ENCODE measurements around the gene P2RX3.
"Not testable (repeated sequence)": the region's sequence is repeated elsewhere in the genome, so short reads cannot be mapped to it uniquely, and the experiment has no call there.

Gene P2RX3

DNA sequence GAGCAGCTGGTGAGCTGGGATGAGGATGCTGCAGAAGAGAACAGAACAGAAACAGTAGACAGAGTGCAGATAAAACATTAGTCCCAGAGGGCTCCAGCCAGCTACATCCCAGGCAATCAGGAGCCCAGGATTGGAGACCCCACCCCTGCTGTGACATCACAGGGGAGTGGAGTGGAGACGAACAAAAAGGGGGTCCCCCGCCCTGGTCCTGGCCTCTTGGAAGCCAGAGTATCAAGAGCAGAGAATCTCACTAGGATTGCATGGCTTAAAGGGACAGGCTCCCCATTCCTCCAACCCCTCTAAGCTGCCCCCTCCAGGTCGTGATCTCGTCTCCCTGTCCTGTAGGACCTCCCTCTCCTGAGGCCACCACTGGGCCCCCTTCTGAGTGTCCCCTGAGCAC, at the start of gene P2RX3:
Gene P2RX3, plus strand, starts transcription at position 211 of the 400 bp plus-strand sequence. CDS start 199 bp downstream, outside the sequence.
- no peak within 1 kb of the TSS for H3K27ac ChIP-seq
- no peaks in the 10 kb centered on the region for H3K27me3 ChIP-seq
- H3K4me3 ChIP-seq: no peak within 1 kb of the TSS
- no peak within 1 kb of the TSS for H3K4me2 ChIP-seq
- peaks cover 10 to 15% (median 14%) of the 10 kb centered on the region in 11 experiments for H3K36me3 ChIP-seq
- H4K20me1 ChIP-seq: peaks cover 0 to 15% (median 1%) of the 10 kb centered on the region in 11 experiments; a peak in 7 of 22 replicates
- no peak within 1 kb of the TSS for H3K9ac ChIP-seq
- no peaks in the 10 kb centered on the region for H3K9me3 ChIP-seq (replicated peaks in 1 of 11)
- TF ChIP-seq Cebpa-rat (IDR thresholded peaks at IDR 0.05): no peak
- peaks cover 26 to 32% (median 29%) of the 10 kb centered on the region in 10 experiments for H3K4me1 ChIP-seq

DNA sequence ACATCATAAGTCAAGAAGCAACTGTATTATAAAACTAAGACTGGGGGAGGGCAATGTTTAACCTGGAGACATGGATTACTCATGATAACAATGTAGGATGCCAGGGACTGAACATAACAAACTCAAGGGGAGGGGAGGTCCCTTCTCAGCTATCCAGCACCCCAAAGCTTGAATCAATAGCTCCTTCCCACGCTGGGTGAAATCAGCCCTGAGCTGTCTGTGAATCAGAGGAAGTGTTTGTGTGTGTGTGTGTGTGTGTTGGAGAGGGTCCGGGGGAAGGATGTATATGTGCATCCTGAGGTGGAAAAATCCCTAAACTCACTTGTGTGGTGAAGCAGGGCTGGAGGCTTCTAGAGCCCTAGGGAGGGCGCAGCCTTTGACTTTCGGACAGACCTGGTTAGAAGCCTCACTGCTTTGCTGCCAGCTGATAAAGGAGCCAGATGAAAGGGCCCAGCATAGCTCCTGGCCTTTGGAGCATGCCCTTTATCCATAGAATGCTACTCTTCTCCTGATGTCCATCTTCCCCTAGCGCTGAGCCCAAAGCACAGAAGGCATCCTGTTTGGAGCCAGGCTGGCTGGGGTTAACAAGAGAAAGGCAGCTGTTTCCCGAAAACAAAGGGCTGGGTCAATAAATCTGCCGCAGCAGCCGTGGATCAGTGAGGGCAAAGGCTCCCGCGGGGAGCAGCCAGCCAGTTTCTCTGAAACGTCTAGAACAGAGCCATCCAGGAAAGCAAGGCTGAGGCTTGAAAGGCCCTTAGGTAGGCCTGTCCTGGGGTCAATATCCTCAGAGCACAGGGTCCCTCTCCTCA, 49.2 kb upstream of the P2RX3 start:
- Histone ChIP-seq H3K4me2 (peak overlapping the region; percentile 24 to 65 (median 53); a peak in 21 of 22 replicates), H3K36me3 (no peaks in the 10 kb centered on the region), H3K4me1 (peaks cover 7 to 15% (median 11%) of the 10 kb centered on the region in 10 experiments; a peak in 19 of 20 replicates), H3K27me3 (no peaks in the 10 kb centered on the region), H3K27ac (no peak overlapping the region), H4K20me1 (no peaks in the 10 kb centered on the region), H3K4me3 (no peak overlapping the region), H3K9me3 (replicated peaks in 1 of 11) (no peaks in the 10 kb centered on the region), H3K9ac (peak overlapping the region in 3 of 11 experiments; percentile 7 to 38 (median 31); a peak in 4 of 22 replicates)
- TF ChIP-seq Cebpa-rat (IDR thresholded peaks at IDR 0.05): no peak

DNA sequence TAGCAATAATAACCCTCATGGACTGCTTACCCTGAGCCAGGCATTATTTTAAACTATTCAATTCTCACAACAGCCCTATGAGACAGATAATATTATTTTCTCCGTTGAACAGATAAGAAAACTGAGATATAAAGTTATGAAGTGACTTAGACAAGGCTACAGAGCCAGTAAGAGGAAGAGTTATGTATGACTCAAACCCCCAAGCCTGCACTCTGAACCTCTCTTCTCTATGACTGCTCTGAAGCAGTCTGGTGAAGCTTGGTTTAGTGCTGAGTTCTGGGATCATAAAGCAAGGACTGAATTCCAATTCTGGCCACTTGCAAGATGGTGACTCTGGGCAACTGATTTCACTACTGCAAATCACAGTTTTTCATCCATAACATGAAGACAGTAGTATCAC, 47.9 kb upstream of the P2RX3 start:
- H3K36me3 ChIP-seq: no peaks in the 10 kb centered on the region
- no peak overlapping the region for H3K27ac ChIP-seq
- H3K9me3 ChIP-seq (replicated peaks in 1 of 11): no peaks in the 10 kb centered on the region
- H3K4me2 ChIP-seq: no peak overlapping the region
- H3K4me3 ChIP-seq: no peak overlapping the region
- TF ChIP-seq Cebpa-rat (IDR thresholded peaks at IDR 0.05): no peak
- H4K20me1 ChIP-seq: no peaks in the 10 kb centered on the region
- peaks cover 7 to 15% (median 11%) of the 10 kb centered on the region in 10 experiments; a peak in 19 of 20 replicates for H3K4me1 ChIP-seq
- no peak overlapping the region for H3K9ac ChIP-seq
- H3K27me3 ChIP-seq: no peaks in the 10 kb centered on the region

DNA sequence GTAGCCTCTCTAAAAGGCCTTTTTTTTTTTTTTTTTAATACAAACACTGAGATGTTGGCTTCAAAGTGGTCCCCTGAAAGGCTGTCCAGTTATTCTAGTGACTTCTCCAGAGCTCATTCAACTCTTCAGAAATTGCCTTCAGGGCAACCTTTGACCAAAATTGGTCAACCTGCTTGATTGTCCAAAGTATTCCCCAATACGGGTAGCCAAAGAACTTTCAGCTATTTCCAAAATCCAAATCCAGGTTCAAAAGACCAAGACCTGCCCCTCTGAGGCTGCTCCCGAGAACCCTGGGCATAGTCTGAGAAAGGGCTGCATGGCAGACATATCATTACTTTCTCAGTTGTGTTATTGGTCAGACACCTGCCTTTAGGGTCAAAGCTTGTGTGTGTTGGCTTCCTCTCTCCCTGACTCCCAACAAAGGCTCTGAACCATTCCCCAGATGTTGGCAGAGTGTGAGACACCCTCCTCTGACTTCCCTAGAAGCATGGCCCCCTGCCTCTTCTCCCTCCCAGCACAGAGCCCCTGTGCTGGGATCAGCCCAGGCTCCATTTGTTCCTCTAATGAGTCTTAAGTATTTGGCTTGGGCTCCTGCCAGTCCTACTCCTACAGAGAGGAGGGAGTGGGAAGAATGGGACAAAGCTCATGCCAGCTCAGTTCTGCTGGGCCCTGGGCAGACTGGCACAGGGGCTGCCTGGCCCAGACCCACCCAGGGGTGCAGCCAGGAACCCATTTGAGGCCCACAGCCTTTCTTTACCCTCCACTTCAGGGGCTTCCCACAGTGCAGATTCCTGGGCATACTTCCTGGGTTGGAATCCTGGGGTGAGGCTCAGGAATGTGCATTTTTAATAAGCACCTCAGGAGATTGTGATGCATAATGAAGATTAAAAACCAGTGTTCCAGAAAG, 43.7 kb upstream of the P2RX3 start:
- peaks cover under 1 to 5% (median 4%) of the 10 kb centered on the region in 10 experiments; a peak in 18 of 20 replicates for H3K4me1 ChIP-seq
- H3K9me3 ChIP-seq (replicated peaks in 1 of 11): peaks cover 8 to 30% (median 27%) of the 10 kb centered on the region in 11 experiments
- peaks cover 20 to 38% (median 27%) of the 10 kb centered on the region in 11 experiments for H3K36me3 ChIP-seq
- no peaks in the 10 kb centered on the region for H4K20me1 ChIP-seq
- no peak overlapping the region for H3K4me2 ChIP-seq
- no peak overlapping the region for H3K27ac ChIP-seq
- no peaks in the 10 kb centered on the region for H3K27me3 ChIP-seq
- H3K4me3 ChIP-seq: no peak overlapping the region
- TF ChIP-seq Cebpa-rat (IDR thresholded peaks at IDR 0.05): no peak
- no peak overlapping the region for H3K9ac ChIP-seq

DNA sequence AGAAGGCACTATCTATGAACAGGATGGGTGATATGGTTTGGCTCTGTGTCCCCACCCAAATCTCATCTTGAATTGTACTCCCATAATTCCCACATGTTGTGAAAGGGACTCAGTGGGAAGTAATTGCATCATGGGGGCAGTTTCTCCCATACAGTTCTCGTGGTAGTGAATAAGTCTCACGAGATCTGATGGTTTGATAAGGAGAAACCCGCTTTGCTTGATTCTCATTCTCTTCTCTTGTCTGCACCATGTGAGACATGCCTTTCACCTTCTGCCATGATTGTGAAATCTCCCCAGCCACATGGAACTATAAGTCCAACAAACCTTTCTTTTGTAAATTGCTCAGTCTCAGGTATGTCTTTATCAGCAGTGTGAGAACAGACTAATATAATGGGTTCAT, 41.9 kb upstream of the P2RX3 start:
- H3K27ac ChIP-seq, H4K20me1 ChIP-seq, H3K27me3 ChIP-seq, H3K4me2 ChIP-seq, H3K9ac ChIP-seq, H3K4me3 ChIP-seq: not testable (repeated sequence)
- peaks cover 0 to 12% (median 0%) of the 10 kb centered on the region in 10 experiments; a peak in 6 of 20 replicates for H3K4me1 ChIP-seq
- TF ChIP-seq Cebpa-rat (IDR thresholded peaks at IDR 0.05): 0 out of 22 replicates have a peak, but pooled peaks of 2 of the 11 experiments have one; percentile 8 to 10
- H3K9me3 ChIP-seq (replicated peaks in 1 of 11): peaks cover 17 to 45% (median 39%) of the 10 kb centered on the region in 11 experiments
- H3K36me3 ChIP-seq: peaks cover 37 to 55% (median 44%) of the 10 kb centered on the region in 11 experiments

DNA sequence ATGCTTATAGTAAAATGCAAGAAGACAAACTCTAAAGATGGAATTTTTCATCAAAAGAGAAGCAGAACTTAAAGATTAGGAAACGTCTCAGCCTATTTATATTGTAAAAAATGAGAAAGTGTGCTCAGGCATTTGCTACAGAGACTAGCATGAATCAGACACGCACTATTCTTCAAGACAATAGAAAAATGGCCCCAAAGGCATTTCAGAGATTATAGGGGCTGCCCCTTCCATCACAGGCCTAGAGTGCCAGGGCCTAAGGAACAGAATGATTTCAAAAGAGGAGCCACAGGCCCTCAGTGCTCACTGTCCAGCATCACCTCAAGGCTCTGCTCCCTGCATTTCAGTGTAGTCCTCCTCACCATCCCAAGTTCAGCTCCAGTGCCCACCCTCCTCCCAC, 40.9 kb upstream of the P2RX3 start:
- Histone ChIP-seq H3K4me1 (peaks cover 0 to 12% (median 0%) of the 10 kb centered on the region in 10 experiments; a peak in 6 of 20 replicates), H3K4me2 (no peak overlapping the region), H4K20me1 (no peaks in the 10 kb centered on the region), H3K4me3 (no peak overlapping the region), H3K27ac (no peak overlapping the region), H3K27me3 (no peaks in the 10 kb centered on the region), H3K9me3 (replicated peaks in 1 of 11) (peaks cover 17 to 45% (median 39%) of the 10 kb centered on the region in 11 experiments), H3K9ac (no peak overlapping the region), H3K36me3 (peaks cover 47 to 65% (median 54%) of the 10 kb centered on the region in 11 experiments)
- no peak for TF ChIP-seq Cebpa-rat (IDR thresholded peaks at IDR 0.05)

DNA sequence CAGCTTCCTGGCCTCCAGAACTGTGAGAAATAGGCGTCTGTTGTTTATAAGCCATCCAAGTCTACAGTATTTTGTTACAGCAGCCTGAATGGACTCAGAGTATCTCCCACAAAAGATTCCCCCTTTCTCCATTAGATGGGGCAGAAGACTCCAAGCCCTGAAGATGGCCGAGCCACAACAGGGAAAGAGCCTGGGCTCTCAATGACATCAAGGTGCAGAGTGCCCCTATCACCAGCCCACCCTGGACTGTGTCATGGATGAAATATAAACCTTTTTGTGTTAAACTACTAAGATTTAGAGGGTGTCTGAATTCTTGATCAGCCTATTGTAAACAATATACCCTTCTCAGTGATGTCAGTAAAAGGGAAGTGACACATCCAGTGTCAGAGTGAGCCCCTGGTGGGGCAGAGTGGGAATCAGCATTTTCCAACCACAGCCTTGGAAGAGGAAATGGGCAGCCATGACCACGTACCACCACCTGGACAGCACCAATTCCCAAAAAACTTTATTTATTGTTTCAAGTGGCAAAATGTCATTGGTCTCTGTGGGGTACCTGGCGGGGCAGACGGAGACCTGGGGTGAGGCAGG, 38.9 kb upstream of the P2RX3 start:
- Histone ChIP-seq H3K4me1 (peaks cover 0 to 20% (median 2%) of the 10 kb centered on the region in 10 experiments; a peak in 9 of 20 replicates), H3K9ac (no peak overlapping the region), H3K27ac (no peak overlapping the region), H3K4me3 (no peak overlapping the region), H3K27me3 (no peaks in the 10 kb centered on the region), H4K20me1 (peaks cover 0 to 14% (median 0%) of the 10 kb centered on the region in 11 experiments; a peak in 3 of 22 replicates), H3K9me3 (replicated peaks in 1 of 11) (peaks cover 17 to 45% (median 39%) of the 10 kb centered on the region in 11 experiments), H3K4me2 (peak overlapping the region in 3 of 11 experiments; percentile 7 to 48 (median 22); a peak in 3 of 22 replicates), H3K36me3 (peaks cover 59 to 79% (median 64%) of the 10 kb centered on the region in 11 experiments)
- no peak for TF ChIP-seq Cebpa-rat (IDR thresholded peaks at IDR 0.05)

DNA sequence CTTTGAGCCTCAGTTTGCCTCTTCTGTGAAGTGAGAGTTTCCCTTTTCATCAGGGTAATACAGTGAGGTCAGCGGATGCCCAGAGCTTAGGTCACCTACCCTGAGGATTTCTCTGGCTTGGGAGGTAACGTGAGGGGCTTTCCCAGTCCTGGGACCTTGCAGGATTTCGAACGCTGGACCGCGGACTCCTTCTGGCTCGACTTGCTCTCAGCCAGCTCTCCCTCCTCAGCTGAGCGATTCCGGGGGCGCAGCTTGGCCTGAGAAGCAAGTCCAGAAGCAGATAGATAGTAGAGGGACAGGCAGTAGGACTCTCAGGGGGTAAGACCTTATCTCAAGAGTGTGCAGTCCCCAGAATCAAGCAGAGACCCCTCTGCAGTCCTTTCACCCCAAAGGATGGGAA, 37.4 kb upstream of the P2RX3 start:
- Histone ChIP-seq H4K20me1 (peaks cover 0 to 29% (median 0%) of the 10 kb centered on the region in 11 experiments; a peak in 6 of 22 replicates), H3K4me2 (no peak overlapping the region), H3K9ac (no peak overlapping the region), H3K27me3 (no peaks in the 10 kb centered on the region), H3K4me1 (peaks cover 2 to 36% (median 9%) of the 10 kb centered on the region in 10 experiments; a peak in 18 of 20 replicates), H3K9me3 (replicated peaks in 1 of 11) (peaks cover 17 to 45% (median 39%) of the 10 kb centered on the region in 11 experiments), H3K27ac (no peak overlapping the region), H3K4me3 (no peak overlapping the region), H3K36me3 (peaks cover 59 to 84% (median 66%) of the 10 kb centered on the region in 11 experiments)
- TF ChIP-seq Cebpa-rat (IDR thresholded peaks at IDR 0.05): no peak
